Cardiac muscle cell (in vitro differentiated cells and primary cell): ENCODE data around the gene INSIG1. TPM values are rescaled to one million over a fixed set of nuclear protein-coding genes. Genes with fewer than 3 reads are reported as not detected.

Experiments used
- DNase-seq, 2 donors: peaks; one replicate each; pipeline versions ENCODE4 v3.0.0 to v3.0.0-alpha.2; 2010 to 2017; ENCODE audit warnings: low read depth in 1 of 2, low spot score in 1 of 2
- H3K27ac ChIP-seq: fragments of 200-600 bp; sonication (generic); 2 replicates; pipeline ENCODE4 v1.5.1; 2016
- H3K27me3 ChIP-seq: fragments of 200-600 bp; sonication (generic); 2 replicates; pipeline ENCODE4 v1.6.0; 2016; ENCODE audit warnings: control low read depth
- H3K36me3 ChIP-seq: fragments of 200-600 bp; sonication (generic); 2 replicates; pipeline ENCODE4 v1.5.1; 2016; ENCODE audit warnings: control low read depth
- H3K4me1 ChIP-seq: fragments of 200-600 bp; sonication (generic); 2 replicates; pipeline ENCODE4 v1.8.1; 2017; ENCODE audit warnings: low read depth, mild to moderate bottlenecking, mixed run types
- H3K4me3 ChIP-seq: fragments of 200-600 bp; sonication (generic); 2 replicates; pipeline ENCODE4 v1.5.1; 2016; ENCODE audit warnings: mild to moderate bottlenecking
- H3K9me3 ChIP-seq: fragments of 200-600 bp; sonication (generic); 2 replicates; pipeline ENCODE4 v1.5.1; 2017; ENCODE audit warnings: low read depth, mild to moderate bottlenecking, control low read depth
- polyA plus RNA-seq: library from polyadenylated mRNA; unstranded; fragments of >200 nt; fragmentation: Nextera tagmentation; extraction: Ambion mirVana; gene quantifications from 2 replicates; pipeline ENCODE4 v1.2.1, GENCODE V29; 2016
- total RNA-seq: library from RNA; depleted of rRNA; stranded (reverse); fragments of >200 nt; gene quantifications from 2 replicates; pipeline ENCODE4 v1.2.3, GENCODE V29; 2016
- TF ChIP-seq, protein P1 (sequence below): IDR thresholded peaks from 2 replicates; pipeline ENCODE4 v1.5.1; 2012; ENCODE audit warnings: low read depth, mild to moderate bottlenecking, low read length

INSIG1 gene
- total and polyA plus RNA-seq, 2 experiments from 2014 or later, result 76.3 to 103 TPM

- no peak for DNase-seq
- Histone ChIP-seq H3K27ac (no peak overlapping the region), H3K36me3 (no peaks in the 10 kb centered on the region), H3K9me3 (no peaks in the 10 kb centered on the region), H3K4me3 (no peak overlapping the region), H3K4me1 (no peaks in the 10 kb centered on the region), H3K27me3 (no peaks in the 10 kb centered on the region)
- TF ChIP-seq, protein P1, sequence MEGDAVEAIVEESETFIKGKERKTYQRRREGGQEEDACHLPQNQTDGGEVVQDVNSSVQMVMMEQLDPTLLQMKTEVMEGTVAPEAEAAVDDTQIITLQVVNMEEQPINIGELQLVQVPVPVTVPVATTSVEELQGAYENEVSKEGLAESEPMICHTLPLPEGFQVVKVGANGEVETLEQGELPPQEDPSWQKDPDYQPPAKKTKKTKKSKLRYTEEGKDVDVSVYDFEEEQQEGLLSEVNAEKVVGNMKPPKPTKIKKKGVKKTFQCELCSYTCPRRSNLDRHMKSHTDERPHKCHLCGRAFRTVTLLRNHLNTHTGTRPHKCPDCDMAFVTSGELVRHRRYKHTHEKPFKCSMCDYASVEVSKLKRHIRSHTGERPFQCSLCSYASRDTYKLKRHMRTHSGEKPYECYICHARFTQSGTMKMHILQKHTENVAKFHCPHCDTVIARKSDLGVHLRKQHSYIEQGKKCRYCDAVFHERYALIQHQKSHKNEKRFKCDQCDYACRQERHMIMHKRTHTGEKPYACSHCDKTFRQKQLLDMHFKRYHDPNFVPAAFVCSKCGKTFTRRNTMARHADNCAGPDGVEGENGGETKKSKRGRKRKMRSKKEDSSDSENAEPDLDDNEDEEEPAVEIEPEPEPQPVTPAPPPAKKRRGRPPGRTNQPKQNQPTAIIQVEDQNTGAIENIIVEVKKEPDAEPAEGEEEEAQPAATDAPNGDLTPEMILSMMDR, result no peak
Observed at GRCh38 chr7:155286686-155287085, 11.0 kb upstream of the INSIG1 start.

GRCh38 chr7:155287284-155287935 is 10.3 kb upstream of the INSIG1 start:
- no peaks in the 10 kb centered on the region for H3K4me1 ChIP-seq
- no peaks in the 10 kb centered on the region for H3K36me3 ChIP-seq
- H3K9me3 ChIP-seq, result no peaks in the 10 kb centered on the region
- TF ChIP-seq, protein P1, result no peak
- H3K27ac ChIP-seq, result no peak overlapping the region
- DNase-seq, result no peak
- H3K27me3 ChIP-seq, result no peaks in the 10 kb centered on the region
- H3K4me3 ChIP-seq, result no peak overlapping the region

GRCh38 chr7:155288055-155288454 is 9.6 kb upstream of the INSIG1 start:
- no peaks in the 10 kb centered on the region for H3K27me3 ChIP-seq
- TF ChIP-seq, protein P1, result no peak
- DNase-seq, result no peak

GRCh38 chr7:155289107-155289506 is 8.6 kb upstream of the INSIG1 start:
- H3K27me3 ChIP-seq, result no peaks in the 10 kb centered on the region
- TF ChIP-seq, protein P1, result no peak

More at GRCh38 chr7:155288055-155288454, 9.6 kb upstream of the INSIG1 start:
- H3K4me1 ChIP-seq, result no peaks in the 10 kb centered on the region
- H3K4me3 ChIP-seq, result no peak overlapping the region
- no peak overlapping the region for H3K27ac ChIP-seq
- H3K9me3 ChIP-seq, result no peaks in the 10 kb centered on the region
- H3K36me3 ChIP-seq, result no peaks in the 10 kb centered on the region

GRCh38 chr7:155289949-155290501 is 7.7 kb upstream of the INSIG1 start:
- Histone ChIP-seq H3K4me3 (no peak overlapping the region), H3K27ac (no peak overlapping the region), H3K27me3 (no peaks in the 10 kb centered on the region), H3K4me1 (no peaks in the 10 kb centered on the region), H3K9me3 (no peaks in the 10 kb centered on the region), H3K36me3 (no peaks in the 10 kb centered on the region)
- no peak for DNase-seq
- TF ChIP-seq, protein P1, result no peak

More at GRCh38 chr7:155289107-155289506, 8.6 kb upstream of the INSIG1 start:
- H3K4me3 ChIP-seq, result no peak overlapping the region
- no peak overlapping the region for H3K27ac ChIP-seq
- DNase-seq, result no peak
- no peaks in the 10 kb centered on the region for H3K4me1 ChIP-seq
- H3K36me3 ChIP-seq, result no peaks in the 10 kb centered on the region
- H3K9me3 ChIP-seq, result no peaks in the 10 kb centered on the region
